ENCODE measurements around the gene EEA1. TPM values are rescaled to one million over a fixed set of nuclear protein-coding genes. Genes with fewer than 3 reads are reported as not detected.

Gene EEA1
- total RNA-seq, 6 donors from 2014 or later = 10.2 to 33.5 (median 22.8) TPM

DNA sequence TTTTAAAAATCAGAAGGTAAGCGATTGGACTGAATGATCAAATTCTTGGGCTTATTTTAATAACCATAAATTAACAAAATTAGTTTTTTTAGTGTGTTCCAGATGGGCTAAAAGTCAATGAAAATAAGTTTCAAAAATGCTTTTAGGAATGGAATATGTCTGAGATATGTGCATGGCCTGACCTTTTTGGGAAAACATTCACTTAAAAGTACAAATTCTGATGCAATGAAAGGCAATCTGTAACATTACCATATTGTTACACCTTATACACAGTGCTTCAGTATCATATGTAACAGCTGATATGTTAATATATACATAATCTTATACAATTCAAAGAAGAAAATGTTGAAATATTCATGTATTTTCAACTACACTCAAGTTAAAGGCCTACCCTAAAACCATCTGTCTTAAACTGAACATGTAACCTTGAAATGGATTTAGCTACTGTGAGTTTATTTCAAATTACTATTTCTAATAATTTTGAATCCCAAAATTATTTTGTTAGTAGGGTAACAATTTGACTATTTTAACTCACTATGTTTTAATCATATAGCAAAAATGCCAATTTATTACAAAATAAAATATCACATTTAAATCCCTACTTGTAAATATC, 84.8 kb downstream of the EEA1 start:
- DNase-seq (no peak), ATAC-seq (ENCODE audit: low FRiP score in 2 of 2) (no peak)
- Histone ChIP-seq H3K4me1 (peaks cover 0 to 4% (median 0%) of the 10 kb centered on the region in 4 donors), H3K9me3 (no peaks in the 10 kb centered on the region), H3K27me3 (no peaks in the 10 kb centered on the region), H3K27ac (no peak overlapping the region), H3K4me3 (no peak overlapping the region), H3K36me3 (peaks cover 0 to 7% (median 2%) of the 10 kb centered on the region in 4 donors)
- TF ChIP-seq EP300 (IDR thresholded peaks at IDR 0.05) (no peak), POLR2A (IDR thresholded peaks at IDR 0.05) (no peak), CTCF (IDR thresholded peaks at IDR 0.05) (no peak), POLR2AphosphoS5 (IDR thresholded peaks at IDR 0.05) (no peak)
- 97 to 100% methylated on average over 1 of the region's 1 CpG for whole genome bisulfite sequencing, 2 donors

GRCh38 chr12:92829686-92830282, 99.3 kb downstream of the EEA1 start:
- Histone ChIP-seq H3K4me3 (no peak overlapping the region), H3K36me3 (peaks cover 0 to 35% (median 8%) of the 10 kb centered on the region in 4 donors), H3K27ac (no peak overlapping the region), H3K27me3 (no peaks in the 10 kb centered on the region), H3K4me1 (no peaks in the 10 kb centered on the region), H3K9me3 (no peaks in the 10 kb centered on the region)
- TF ChIP-seq POLR2A (IDR thresholded peaks at IDR 0.05) (no peak), POLR2AphosphoS5 (IDR thresholded peaks at IDR 0.05) (no peak), CTCF (IDR thresholded peaks at IDR 0.05) (no peak), EP300 (IDR thresholded peaks at IDR 0.05) (no peak)
- ATAC-seq (ENCODE audit: low FRiP score in 2 of 2) (no peak), DNase-seq (no peak)
- WGBS, 2 donors = 96 to 98% methylated on average over 7 of the region's 7 CpGs

GRCh38 chr12:92828565-92828964, 100.5 kb downstream of the EEA1 start:
- Histone ChIP-seq H3K4me3 (no peak overlapping the region), H3K36me3 (peaks cover 0 to 36% (median 8%) of the 10 kb centered on the region in 4 donors), H3K27me3 (no peaks in the 10 kb centered on the region), H3K9me3 (no peaks in the 10 kb centered on the region), H3K4me1 (no peaks in the 10 kb centered on the region), H3K27ac (no peak overlapping the region)
- TF ChIP-seq POLR2A (IDR thresholded peaks at IDR 0.05) = no peak
- no peak for TF ChIP-seq EP300 (IDR thresholded peaks at IDR 0.05)
- no peak for TF ChIP-seq CTCF (IDR thresholded peaks at IDR 0.05)
- TF ChIP-seq POLR2AphosphoS5 (IDR thresholded peaks at IDR 0.05) = no peak
- WGBS, 2 donors = 90 to 92% methylated on average over 4 of the region's 4 CpGs
- no peak for ATAC-seq (ENCODE audit: low FRiP score in 2 of 2)
- no peak for DNase-seq

DNA sequence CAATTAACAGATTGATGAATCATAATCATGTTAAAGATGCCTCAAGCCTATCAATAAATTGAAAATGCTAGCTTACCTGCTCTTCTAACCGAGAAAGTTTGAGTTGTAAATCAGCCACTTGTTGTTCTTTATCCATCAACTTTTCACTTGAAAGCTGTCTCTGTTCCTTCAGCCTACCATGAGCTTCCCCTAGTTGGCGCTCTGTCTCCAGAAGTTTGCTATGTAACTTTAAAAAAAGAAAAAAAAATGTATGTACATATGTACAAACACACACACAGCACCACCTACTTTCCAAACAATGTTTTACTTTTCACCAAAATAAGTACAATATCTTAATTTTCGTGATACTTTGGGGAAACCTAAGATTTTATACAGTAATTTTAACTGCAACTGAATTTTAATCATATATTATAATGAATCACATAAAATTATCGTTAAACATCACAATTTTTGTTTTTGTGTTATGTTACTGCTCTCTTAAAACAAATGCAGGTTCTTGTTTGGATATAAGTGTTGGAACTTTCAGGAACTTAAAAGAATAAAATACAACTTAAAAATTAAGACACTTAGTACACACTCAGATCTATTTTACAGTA, 101.2 kb downstream of the EEA1 start:
- no peak for TF ChIP-seq POLR2A (IDR thresholded peaks at IDR 0.05)
- TF ChIP-seq CTCF (IDR thresholded peaks at IDR 0.05) = peak in 3 of 6 experiments; percentile 19 to 21 (median 21)
- TF ChIP-seq POLR2AphosphoS5 (IDR thresholded peaks at IDR 0.05) = no peak
- TF ChIP-seq EP300 (IDR thresholded peaks at IDR 0.05) = no peak
- Histone ChIP-seq H3K4me3 (no peak overlapping the region), H3K9me3 (no peaks in the 10 kb centered on the region), H3K4me1 (no peaks in the 10 kb centered on the region), H3K36me3 (peaks cover 0 to 36% (median 8%) of the 10 kb centered on the region in 4 donors), H3K27ac (no peak overlapping the region), H3K27me3 (no peaks in the 10 kb centered on the region)
- DNase-seq (no peak), ATAC-seq (ENCODE audit: low FRiP score in 2 of 2) (no peak)
- WGBS, 2 donors = 80 to 88% methylated on average over 4 of the region's 4 CpGs
